A204.1 (cell line): ENCODE data around the gene CD28.
"Not testable (repeated sequence)": the region's sequence is repeated elsewhere in the genome, so short reads cannot be mapped to it uniquely, and the experiment has no call there.

Experiments used
- FAIRE-seq: peaks from 2 replicates; lab custom pipeline; 2012; peaks lifted over from hg19 to GRCh38; lab: Jason Lieb, UNC

CD28 gene

DNA sequence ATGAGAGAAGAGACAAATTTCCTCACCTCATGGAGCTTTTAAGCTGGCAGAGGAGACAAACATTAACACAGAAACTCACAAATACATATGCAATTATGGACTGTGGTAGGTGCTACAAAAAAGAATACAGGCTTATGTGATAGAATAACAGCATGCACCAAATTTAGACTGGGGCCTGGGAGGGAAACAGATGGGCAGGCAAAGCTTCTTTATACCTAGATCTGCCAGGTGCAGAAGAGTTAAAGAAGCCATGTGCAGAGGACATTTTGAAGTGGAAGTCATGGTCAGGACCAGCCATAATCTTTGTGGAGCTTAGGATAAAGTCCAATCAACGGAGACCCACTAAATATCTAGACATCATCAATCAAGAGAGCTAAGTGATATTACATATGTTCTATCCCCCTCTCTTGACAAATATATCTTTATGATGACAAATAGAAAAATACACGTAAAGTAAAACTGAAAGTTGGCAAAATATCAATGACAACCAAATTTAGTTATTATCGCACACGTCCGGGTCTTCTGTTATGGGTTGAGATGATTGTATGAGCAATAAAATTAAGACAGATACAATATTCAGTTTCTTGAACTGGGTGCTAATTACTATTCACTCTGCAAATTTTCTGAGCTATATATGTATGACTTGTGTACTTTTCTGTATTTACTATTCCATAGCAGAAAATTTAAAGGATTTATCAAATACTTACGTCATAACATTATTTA lies 44.1 kb downstream of the CD28 start:
- no peak for FAIRE-seq

DNA sequence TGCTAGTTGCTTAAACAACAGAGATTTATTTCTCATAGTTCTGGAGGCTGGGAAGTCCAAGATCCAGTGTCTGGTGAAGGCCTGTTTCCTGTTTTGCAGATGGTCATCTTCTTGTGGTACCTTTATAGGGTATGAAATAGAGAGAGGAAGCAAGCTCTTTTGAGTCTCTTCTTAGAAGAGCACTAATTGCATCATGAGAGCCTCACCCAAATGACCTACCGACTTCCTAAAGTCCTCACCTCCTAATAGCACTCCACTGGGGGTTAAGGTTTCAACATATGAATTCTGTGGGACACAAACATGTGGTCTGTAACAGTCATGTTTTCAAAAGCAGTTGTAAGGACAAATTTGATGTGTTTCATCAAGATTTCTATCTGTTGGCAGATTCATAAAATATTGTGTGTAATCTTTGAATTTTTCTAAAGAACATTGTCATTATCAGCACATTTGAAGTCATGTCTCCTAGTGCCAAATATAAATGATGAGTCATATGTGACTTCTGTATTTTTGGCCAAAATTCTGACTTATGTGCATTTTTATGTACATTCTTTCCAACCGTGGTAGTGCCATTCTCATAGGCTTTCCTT lies 45.3 kb downstream of the CD28 start:
- FAIRE-seq: no peak

DNA sequence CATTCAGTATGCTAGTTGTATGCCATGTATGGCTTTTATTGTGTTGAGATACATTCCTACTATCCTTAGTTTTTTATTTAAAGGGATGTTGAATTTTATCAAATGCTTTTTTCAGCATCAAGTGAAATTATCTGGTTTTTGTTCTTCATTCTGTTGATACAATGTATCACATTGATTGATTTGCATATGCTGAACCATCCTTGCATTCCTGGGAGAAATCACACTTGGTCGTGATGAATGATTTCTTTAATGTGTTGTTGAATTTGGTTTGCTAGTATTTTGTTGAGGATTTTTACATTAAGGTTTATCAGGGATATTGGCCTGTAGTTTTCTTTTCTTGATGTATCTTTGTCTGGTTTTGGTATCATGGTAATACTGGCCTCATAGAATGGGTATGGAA lies 49.7 kb downstream of the CD28 start:
- no peak for FAIRE-seq

DNA sequence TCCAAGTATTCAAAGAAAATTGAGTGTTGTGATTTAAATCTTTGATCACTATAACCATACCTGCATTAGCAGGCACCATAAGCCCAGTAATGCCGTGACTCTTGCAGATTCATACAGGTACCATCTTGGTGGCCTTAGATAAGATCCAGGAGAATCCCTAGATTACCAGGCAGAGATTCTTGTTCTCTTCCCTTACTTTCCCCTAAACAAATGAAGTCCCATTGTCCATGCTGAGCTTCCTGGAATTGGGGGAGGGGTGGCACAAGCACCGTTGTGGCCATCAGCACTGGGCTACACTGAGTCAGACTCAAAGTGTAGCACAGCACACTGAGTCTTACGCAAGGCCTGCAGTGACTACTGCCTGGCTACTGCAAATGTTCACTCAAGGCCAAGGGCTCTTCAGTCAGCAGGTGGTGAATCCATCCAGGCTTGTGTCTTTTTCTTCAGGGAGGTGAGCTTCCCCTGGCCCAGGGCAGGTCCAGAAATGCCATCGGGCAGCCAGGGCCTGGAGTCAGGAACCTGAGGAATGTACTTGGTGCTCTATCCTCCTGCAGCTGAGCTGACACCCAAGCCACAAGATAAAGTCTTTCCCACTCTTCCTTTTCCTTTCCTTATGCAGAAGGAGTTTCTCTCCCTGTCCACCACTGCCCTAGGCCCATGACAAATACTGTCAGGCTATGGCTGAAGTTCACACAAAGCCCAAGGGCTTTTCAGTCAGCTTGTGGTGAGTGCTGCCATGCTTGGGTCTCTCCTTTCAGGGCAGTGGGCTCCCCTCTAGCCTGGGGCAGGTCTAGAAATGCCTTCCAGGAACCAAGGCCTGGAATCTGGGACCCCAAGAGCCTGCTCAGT lies 52.6 kb downstream of the CD28 start:
- FAIRE-seq: no peak

DNA sequence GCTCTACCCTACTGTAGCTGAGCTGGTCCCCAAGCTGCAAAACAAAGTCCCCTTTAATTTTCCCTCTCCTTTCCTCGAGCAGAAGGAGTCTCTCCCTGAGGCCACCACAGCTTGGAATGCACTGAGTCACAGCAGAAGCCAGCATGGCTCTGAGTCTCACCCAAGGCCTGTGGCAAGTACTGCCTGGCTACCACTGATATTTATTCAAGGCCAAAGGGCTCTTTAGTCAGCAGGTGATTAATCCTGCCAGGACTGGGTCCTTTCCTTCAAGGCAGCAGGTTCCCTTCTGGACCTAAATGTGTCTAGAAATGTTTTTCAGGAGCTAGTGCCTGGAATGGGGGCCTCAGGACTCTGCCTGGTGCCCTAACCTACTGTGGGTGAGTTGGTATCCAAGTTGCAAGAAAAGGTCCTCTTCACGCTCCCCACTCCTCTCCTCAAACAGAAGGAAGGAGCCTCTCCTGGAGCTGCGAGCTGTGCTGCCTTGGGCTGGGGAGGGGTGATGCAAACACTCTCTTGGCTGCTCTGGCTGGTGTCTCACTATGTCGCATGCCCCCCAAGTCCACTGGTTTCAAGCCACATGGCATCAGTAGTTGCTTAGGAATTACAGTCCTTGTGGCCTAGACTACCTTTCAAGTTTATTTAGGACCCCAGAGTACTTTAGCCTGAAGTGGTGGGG lies 53.4 kb downstream of the CD28 start:
- FAIRE-seq: no peak

DNA sequence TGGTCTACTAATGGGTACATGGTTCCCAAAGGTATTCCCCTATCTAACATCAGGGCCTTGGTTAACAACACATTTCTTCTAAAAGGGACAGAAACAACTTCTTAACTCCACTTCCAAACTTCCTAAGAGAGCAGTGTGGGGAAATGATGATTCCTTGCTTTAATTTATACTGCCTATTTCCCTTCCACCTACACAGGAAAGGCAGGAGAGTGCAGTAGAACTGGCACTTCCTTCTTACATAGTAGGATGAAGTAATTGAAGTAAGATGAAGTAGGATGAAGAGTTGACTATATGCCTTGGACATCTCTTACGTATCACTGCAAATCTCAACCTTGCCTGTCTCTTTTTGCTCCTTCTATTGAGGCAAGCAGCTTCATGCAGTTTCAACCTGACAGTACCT lies 54.7 kb downstream of the CD28 start:
- FAIRE-seq: no peak

DNA sequence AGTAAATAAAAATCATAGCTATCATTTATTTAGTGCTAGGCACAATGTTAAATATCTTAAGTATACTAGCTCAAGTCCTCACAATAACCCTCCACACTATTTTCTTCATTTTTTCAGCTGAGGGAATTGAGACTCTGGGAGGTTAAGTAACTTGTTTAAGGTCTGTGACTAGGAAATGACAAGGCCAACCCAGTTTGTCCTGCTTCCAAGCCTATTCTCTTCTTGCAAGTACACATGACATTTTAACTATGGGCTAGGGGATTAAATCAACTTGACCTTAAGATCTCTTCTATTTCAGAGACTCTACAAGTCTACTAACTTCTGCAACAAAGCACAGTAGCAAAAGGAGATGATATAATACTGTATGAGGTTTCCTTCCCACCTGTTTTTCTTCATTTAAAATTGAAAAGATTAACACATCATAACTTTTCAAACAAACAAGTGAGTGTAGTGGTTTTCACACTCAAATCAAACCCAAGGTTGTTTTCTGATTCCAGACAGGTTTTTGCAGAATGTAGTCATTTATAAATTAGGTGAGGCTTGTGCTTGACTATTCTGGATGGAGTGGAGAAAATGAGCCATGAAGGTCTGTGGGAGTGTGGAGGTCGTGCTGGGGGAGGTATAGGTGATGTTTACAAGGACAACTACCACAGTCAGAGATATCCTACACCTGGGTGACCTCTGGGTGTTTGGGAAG lies 57.0 kb downstream of the CD28 start:
- FAIRE-seq: no peak

DNA sequence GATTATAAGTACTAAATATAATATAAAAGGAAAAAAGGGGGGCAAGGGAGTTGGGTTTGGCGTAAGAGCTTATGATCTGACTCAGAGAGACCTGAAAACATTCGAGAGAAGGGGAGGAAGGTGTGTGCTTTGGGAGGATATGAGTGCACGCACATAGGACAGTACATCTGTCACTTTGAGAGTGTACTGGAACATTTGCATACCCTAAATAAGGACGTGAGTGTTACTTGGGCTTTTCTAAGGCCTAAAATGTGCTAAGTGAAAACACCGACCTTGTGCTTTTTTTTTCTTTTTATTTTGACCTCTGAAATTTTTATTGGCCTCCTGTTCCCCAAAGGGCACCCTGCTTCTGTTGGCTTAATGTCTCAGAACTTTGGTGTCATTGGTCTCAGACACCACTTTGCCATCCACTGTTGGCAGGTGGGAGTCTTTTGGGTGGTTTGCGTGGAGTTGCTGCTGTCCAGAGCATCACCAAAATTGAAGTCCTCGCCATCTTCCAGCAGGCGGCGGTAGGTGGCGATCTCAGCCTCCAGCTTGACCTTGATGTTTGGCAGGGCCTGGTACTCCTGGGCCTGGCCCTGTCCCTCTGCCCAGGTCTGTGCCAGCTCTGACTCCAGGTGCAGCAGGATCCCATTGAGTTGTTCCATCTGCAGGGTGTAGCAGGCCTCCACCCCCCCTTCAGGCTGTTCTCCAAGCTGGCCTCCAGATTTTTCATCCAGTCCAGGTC lies 57.7 kb downstream of the CD28 start:
- FAIRE-seq: no peak

DNA sequence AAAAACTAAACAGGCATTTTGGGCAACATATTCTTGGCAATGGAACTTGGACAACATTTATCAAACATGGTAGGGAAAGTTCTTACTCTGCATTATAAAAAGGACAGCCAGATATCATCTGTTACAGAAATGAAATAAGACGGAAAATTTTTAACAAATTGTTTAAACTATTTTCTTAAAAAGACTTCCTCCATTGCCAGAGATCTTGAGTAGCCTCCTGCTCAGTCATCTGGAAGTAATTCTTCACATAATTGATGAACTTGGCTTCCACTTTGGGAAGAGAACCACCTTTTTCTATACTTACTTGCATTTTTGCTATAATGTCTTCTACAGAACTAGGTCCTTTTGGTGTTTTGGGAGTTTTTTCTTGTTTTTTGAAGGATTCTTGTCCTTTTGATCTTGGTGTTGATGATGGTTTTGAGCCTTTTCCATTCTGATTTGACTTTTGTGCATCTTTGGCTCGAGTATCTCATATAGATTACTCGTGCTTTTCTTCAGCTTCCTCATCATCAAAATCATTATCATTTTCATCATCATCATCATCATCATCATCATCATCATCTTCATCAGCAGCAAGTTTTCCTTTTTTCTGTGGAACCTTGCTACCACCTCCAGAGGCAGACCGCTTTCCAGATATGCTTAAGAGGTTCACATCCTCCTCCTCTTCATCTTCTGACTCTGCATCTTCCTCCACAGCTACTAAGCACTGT lies 66.2 kb downstream of the CD28 start:
- no peak for FAIRE-seq

DNA sequence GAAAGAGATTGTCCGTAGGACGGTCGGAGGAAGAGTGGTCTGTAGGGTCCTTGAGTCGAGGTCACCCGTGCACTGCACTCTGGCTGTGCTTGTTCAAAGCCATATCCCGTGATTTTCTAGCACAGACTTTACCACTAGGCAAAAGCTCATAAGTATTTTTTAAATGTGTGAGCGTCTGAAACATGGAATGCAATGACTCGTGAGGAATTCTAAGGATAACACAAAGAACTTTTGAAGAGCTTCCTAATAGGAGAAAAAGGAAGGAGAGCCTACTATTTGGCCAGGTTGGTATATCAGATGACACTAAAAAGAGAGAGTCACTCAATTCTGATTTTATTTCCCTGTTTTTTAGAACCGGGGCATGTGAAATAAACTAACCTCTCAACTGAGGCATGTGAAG lies 68.3 kb downstream of the CD28 start:
- no peak for FAIRE-seq

DNA sequence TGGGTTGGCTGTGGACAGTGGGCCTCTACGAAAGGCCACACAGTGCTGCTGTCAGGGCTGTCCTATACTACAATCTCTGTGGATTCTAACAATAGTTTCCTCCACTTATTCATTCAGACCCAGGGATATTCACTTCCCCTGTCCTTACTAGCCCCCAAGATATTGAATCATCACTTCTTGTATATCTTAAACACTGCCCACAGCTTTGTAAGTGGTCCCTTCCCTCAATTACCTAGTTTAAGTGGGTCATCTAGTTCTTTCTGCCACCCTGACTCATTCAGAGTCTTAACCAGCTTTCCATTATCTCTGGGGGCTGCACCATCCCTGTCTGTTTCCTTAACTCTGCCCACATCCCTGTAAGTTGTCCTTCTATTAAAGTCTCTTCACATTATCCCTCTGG lies 69.2 kb downstream of the CD28 start:
- FAIRE-seq: no peak

DNA sequence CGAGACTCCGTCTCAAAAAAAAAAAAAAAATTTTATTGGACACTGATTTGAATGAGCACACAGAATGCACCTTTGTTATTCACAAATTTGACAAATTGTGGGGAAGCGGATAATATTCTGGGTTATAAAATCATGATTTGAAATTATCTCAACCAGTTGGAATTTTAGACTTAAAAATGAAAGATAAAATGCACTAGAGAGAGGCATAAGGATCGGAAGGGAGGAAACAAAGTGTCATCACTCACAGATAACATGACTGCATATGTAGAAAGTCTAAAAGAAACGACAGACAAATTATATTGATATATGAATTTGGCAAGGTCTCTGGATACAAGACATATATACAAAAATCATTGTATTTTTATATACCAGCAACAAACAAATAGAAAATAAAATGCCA lies 70.6 kb downstream of the CD28 start:
- FAIRE-seq: no peak

DNA sequence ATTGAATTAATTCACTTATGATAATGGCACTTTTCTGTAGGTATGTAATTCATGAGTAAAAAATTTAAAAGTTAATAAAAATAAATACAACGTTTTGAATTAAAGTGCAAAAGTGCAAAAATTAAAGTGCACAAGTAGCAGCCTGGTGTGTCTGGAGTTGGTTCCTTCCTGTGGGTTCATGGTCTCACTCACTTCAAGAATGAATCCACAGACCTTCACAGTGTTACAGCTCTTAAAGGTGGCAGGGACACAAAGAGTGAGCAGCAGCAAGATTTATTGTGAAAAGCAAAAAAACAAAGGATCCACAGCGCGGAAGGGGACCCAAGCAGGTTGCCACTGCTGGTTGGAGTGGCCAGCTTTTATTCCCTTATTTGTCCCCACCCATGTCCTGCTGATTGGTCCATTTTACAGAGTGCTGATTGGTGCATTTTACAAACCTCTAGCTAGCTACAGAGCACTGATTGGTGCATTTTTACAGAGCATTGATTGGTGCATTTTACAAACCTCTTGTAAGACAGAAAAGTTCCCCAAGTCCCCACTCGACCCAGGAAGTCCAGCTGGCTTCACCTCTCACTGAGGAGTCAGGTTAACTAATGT lies 73.1 kb downstream of the CD28 start:
- FAIRE-seq: not testable (repeated sequence)

DNA sequence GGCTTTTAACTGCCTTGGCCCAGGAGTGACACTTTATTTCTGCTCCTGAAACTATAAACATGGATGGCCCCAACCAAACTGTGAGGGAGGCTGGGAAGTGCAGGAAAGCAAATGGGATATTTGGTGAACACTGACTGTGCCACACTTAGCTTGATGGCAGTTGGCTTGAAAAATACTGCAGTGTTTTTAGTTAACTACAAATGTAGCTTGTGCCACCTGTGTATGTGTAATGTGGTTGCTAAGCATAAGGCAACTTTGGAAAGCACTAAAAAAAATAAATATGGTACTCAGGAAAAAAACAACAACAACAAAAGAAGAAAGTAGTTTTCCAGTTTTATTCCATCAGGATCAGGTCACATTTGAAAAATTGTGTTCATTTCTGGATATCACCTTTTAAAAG lies 73.8 kb downstream of the CD28 start:
- no peak for FAIRE-seq

DNA sequence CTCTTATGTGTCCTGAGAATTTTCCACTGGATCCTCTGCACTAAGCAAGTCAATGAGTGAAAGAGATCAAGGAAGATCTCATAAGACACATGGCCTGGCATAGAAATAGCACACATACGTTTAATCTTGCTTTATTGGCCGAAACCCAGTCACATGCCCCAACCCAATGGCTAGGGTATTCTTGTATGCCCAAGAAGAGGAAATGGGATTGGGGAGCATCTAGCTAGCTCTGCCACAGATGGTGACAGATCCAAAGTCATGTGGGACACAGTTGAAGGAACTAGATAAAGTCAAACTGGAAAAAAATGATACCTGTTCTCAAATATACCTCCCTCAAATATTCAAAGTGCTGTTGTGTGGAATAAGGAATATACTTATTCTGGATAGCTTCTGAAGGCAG lies 74.7 kb downstream of the CD28 start:
- FAIRE-seq: no peak

DNA sequence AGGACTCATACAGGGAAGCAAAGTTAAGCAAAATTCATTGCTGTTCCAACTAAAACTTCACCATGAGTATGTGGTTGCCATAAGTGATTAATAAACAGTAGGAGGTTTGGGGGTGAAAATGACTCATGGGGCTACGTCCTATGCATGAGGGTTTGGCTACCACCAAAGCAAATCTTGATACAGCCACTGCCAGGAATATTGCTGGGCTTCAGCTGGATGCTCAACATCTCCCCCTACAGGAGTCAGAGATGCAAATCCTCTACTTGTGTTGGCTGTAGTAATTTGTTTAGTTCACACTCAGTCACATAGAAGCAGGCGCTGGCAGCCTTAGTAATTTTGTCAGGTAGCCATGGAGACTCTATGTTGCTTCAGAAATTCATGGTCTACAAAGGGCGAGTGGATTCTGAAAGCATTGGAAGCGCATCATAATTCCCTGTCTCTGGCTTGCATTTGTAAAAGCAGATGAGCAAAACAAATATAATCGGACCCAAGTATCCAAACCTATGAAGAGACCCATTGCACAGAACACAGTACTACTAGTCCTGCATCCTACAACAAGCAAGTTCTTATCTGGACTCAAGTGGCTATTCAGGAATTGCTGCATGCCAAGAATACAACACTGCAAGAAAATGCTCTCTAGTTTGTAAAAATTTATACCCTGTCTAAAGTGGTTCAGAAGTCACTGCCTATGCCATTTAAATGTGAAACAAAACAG lies 76.0 kb downstream of the CD28 start:
- no peak for FAIRE-seq

DNA sequence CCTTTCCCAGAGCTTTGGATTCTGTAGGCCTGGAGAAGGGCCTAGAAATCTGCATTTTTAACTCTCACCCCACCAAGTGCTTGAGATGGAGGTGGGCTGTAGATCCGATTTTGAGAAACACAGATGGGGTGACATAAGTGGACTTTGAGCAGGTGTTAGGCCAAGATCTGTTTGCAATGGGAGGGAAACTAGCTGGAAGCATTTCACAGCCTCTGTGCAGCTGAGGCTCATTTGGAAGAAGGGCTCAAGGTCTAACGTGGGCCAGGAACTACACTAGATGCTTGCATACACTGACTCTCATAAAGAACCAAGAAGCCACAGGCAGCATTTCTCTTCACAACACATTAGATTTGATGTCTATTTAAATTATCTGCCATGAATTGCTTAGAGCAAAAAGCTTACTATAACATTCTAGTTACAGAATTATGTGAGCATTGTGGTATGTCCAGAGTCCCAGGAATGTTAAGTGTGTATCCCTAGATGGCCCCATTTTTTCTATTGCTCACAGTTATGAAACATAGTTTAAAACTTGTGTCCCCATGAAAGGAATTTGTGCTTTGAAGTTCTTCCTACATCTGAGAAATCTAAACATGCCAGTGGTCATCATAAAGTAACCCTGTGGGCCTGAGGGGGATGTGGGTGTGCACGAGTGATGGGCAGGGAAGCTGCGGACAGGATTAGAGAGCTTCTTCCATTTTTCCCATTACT lies 77.2 kb downstream of the CD28 start:
- FAIRE-seq: no peak

DNA sequence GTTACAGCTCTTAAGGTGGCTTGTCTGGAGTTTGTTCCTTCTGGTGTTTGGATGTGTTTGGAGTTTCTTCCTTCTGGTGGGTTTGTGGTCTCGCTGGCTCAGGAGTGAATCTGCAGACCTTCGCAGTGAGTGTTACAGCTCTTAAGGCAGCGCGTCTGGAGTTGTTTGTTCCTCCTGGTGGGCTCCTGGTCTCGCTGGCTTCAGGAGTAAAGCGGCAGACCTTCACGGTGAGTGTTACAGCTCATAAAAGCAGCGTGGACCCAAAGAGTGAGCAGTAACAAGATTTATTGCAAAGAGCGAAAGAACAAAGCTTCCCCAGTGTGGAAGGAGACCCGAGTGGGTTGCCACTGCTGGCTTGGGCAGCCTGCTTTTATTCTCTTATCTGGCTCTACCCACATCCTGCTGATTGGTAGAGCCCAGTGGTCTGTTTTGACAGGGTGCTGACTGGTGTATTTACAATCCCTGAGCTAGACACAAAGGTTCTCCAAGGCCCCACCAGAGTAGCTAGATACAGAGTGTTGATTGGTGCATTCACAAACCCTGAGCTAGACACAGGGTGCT lies 78.4 kb downstream of the CD28 start:
- FAIRE-seq: not testable (repeated sequence)
